ENCODE measurements around the gene SRPRA.

SRPRA gene

DNA sequence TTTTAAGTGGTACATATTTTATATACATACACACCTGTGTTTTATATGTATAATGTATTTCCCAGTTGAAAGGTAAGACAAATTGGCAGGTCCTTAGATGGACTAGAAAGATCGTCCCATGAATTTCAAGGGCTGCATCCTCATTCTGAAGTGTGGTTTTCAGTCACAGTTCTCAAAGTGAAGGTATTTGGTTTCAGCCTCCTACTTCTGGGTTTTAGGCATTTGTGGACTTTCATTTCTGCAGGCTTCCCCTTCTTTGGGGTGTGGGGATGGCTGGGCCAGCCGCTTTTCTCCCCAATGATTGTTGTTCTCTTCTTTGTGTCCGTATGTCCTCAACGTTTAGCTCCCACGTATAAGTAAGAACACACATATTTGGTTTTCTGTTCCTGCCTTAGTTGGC lies 45.1 kb upstream of the SRPRA start:
- no peak overlapping the region for H2AFZ ChIP-seq (ENCODE audit: low read length)
- peak overlapping the region; percentile 17; the same call in 1 of the 2 replicates for H3K4me2 ChIP-seq (ENCODE audit: low read depth, low read length)
- TF ChIP-seq CTCF (IDR thresholded peaks at IDR 0.05; ENCODE audit: low read length): no peak
- TF ChIP-seq EZH2 (optimal IDR thresholded peaks at IDR 0.05; ENCODE audit: low read depth, low read length): no peak
- DNase-seq: peak; percentile 27
- H3K79me2 ChIP-seq (ENCODE audit: low read length): peaks cover 68% of the 10 kb centered on the region
- peaks cover 63% of the 10 kb centered on the region for H3F3A ChIP-seq (ENCODE audit: insufficient read depth, low read length)
- no peak overlapping the region for H3K4me3 ChIP-seq (ENCODE audit: low read length)
- 0 out of 2 replicates have a peak, but pooled peaks cover 4% of the 10 kb centered on the region for H3K36me3 ChIP-seq (replicated peaks; ENCODE audit: insufficient read depth, low read length)
- no peaks in the 10 kb centered on the region for H3K9me2 ChIP-seq (replicated peaks; ENCODE audit: insufficient read depth, low read length)
- H3K27me3 ChIP-seq (replicated peaks; ENCODE audit: insufficient read depth, low read length): no peaks in the 10 kb centered on the region
- H4K20me1 ChIP-seq (ENCODE audit: insufficient read depth, low read length): no peaks in the 10 kb centered on the region
- no peak overlapping the region for H3K9ac ChIP-seq (ENCODE audit: low read length)
- peaks cover 64% of the 10 kb centered on the region for H3K4me1 ChIP-seq (ENCODE audit: low read length)
- peak overlapping the region; percentile 14; the same call in 1 of the 2 replicates for H3K27ac ChIP-seq (ENCODE audit: low read length)
- H3K9me3 ChIP-seq (replicated peaks; ENCODE audit: insufficient read depth, low read length): no peaks in the 10 kb centered on the region

DNA sequence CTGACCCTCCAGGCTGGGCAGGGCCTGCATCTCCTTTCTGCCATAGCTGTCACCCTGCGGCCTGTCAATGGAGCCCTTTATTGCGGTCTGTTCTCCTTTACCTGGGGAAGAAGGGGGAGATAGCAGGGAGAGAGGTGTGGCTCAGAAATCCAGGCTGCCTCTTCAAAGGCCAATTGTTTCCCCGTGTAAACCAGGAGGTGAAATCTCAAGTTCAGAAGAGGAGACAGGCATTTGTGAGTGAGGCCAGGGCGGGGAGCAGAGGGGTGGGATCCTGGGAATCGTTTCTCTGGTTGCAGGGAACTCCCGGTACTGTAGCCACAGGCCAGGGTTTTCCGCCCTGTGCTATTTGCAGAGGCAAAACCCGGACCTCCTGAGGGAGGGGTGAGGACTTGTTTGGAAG lies 44.3 kb upstream of the SRPRA start:
- no peak for DNase-seq
- Histone ChIP-seq H3K27ac (ENCODE audit: low read length) (peak overlapping the region; percentile 14; the same call in 1 of the 2 replicates), H2AFZ (ENCODE audit: low read length) (no peak overlapping the region), H3F3A (ENCODE audit: insufficient read depth, low read length) (peaks cover 58% of the 10 kb centered on the region), H4K20me1 (ENCODE audit: insufficient read depth, low read length) (no peaks in the 10 kb centered on the region), H3K4me2 (ENCODE audit: low read depth, low read length) (peak overlapping the region; percentile 27; the same call in 1 of the 2 replicates), H3K27me3 (replicated peaks; ENCODE audit: insufficient read depth, low read length) (no peaks in the 10 kb centered on the region), H3K9me3 (replicated peaks; ENCODE audit: insufficient read depth, low read length) (no peaks in the 10 kb centered on the region), H3K4me1 (ENCODE audit: low read length) (peaks cover 60% of the 10 kb centered on the region), H3K4me3 (ENCODE audit: low read length) (no peak overlapping the region), H3K36me3 (replicated peaks; ENCODE audit: insufficient read depth, low read length) (0 out of 2 replicates have a peak, but pooled peaks cover 6% of the 10 kb centered on the region), H3K79me2 (ENCODE audit: low read length) (peaks cover 67% of the 10 kb centered on the region), H3K9ac (ENCODE audit: low read length) (no peak overlapping the region), H3K9me2 (replicated peaks; ENCODE audit: insufficient read depth, low read length) (no peaks in the 10 kb centered on the region)
- TF ChIP-seq EZH2phosphoT487 (IDR thresholded peaks at IDR 0.05; ENCODE audit: low read length): no peak
- no peak for TF ChIP-seq CTCF (IDR thresholded peaks at IDR 0.05; ENCODE audit: low read length)
- TF ChIP-seq EZH2 (optimal IDR thresholded peaks at IDR 0.05; ENCODE audit: low read depth, low read length): no peak

- H3K27ac ChIP-seq (ENCODE audit: low read length): peak overlapping the region; percentile 76
- peaks cover 70% of the 10 kb centered on the region for H3K79me2 ChIP-seq (ENCODE audit: low read length)
- H3K4me1 ChIP-seq (ENCODE audit: low read length): peaks cover 57% of the 10 kb centered on the region
- H3K4me3 ChIP-seq (ENCODE audit: low read length): no peak overlapping the region; the same call in 1 of the 2 replicates
- peak; percentile 84 for DNase-seq
- no peaks in the 10 kb centered on the region for H3K9me3 ChIP-seq (replicated peaks; ENCODE audit: insufficient read depth, low read length)
- peak overlapping the region; percentile 43 for H3K4me2 ChIP-seq (ENCODE audit: low read depth, low read length)
- TF ChIP-seq EZH2phosphoT487 (IDR thresholded peaks at IDR 0.05; ENCODE audit: low read length): no peak
- peak; percentile 18; the same call in 1 of the 2 replicates for TF ChIP-seq CTCF (IDR thresholded peaks at IDR 0.05; ENCODE audit: low read length)
- no peaks in the 10 kb centered on the region for H4K20me1 ChIP-seq (ENCODE audit: insufficient read depth, low read length)
- no peak overlapping the region for H2AFZ ChIP-seq (ENCODE audit: low read length)
- no peaks in the 10 kb centered on the region for H3K9me2 ChIP-seq (replicated peaks; ENCODE audit: insufficient read depth, low read length)
- peaks cover 56% of the 10 kb centered on the region for H3F3A ChIP-seq (ENCODE audit: insufficient read depth, low read length)
- 0 out of 2 replicates have a peak, but pooled peaks cover 6% of the 10 kb centered on the region for H3K36me3 ChIP-seq (replicated peaks; ENCODE audit: insufficient read depth, low read length)
- H3K9ac ChIP-seq (ENCODE audit: low read length): peak overlapping the region; percentile 25
- H3K27me3 ChIP-seq (replicated peaks; ENCODE audit: insufficient read depth, low read length): no peaks in the 10 kb centered on the region
Observed at GRCh38 chr11:126311401-126312291, 43.0 kb upstream of the SRPRA start.

Measured in MM.1S (cell line).